Aorta (tissue), 5 donors: ENCODE data around the gene SNN. TPM values are rescaled to one million over a fixed set of nuclear protein-coding genes. Genes with fewer than 3 reads are reported as not detected.

Experiments
- ATAC-seq: fragments of 200-7000 bp; cut with Tn5 transposase; one replicate; pipeline ENCODE4 v1.9.1; 2022; ENCODE audit warnings: moderate library complexity; ENCODE audit not compliant: low FRiP score
- DNase-seq, 2 donors: peaks; one replicate each; pipeline ENCODE4 v3.0.0-alpha.2; 2020
- H3K27ac ChIP-seq, 2 donors: one replicate each; pipeline ENCODE4 v1.5.1; 2013; ENCODE audit warnings: low read length in 2 of 2, mild to moderate bottlenecking in 2 of 2, moderate library complexity in 2 of 2, control low read depth in 1 of 2, inconsistent platforms in 1 of 2, low read depth in 1 of 2
- H3K27me3 ChIP-seq, 2 donors: one replicate each; pipeline ENCODE4 v1.6.1; 2013; ENCODE audit warnings: control low read depth in 1 of 2, low read length in 1 of 2, mild to moderate bottlenecking in 1 of 2, moderate library complexity in 1 of 2; ENCODE audit not compliant: insufficient read depth in 2 of 2, control insufficient read depth in 1 of 2
- H3K36me3 ChIP-seq, 2 donors: one replicate each; pipeline ENCODE4 v1.6.1; 2013; ENCODE audit warnings: control low read depth in 1 of 2, low read length in 1 of 2, mild to moderate bottlenecking in 1 of 2; ENCODE audit not compliant: insufficient read depth in 2 of 2, control insufficient read depth in 1 of 2
- H3K4me1 ChIP-seq, 2 donors: one replicate each; pipeline ENCODE4 v1.6.1; 2013; ENCODE audit warnings: low read length in 2 of 2, control low read depth in 1 of 2, mild to moderate bottlenecking in 1 of 2, moderate library complexity in 1 of 2; ENCODE audit not compliant: insufficient read depth in 2 of 2, control insufficient read depth in 1 of 2
- H3K4me3 ChIP-seq, 2 donors: one replicate each; pipeline ENCODE4 v1.5.1; 2013; ENCODE audit warnings: low read length in 2 of 2, control low read depth in 1 of 2, mild to moderate bottlenecking in 1 of 2
- H3K9me3 ChIP-seq: one replicate; pipeline ENCODE4 v1.6.1; 2013; ENCODE audit warnings: mild to moderate bottlenecking, low read length; ENCODE audit not compliant: control insufficient read depth
- WGBS, 2 donors: extraction: QIAGEN DNeasy Blood & Tissue Kit; methylation state at CpG; one replicate each; pipeline ENCODE4 v1.1.7; 2013; 5-methylcytosine and 5-hydroxymethylcytosine counted together
- intact Hi-C, 2 donors: fragments of 100-400 bp; cut with DNase I; formaldehyde crosslinking; loops; one replicate each; pipeline versions ENCODE4 v1.14.2 to v1.15.0; 2022
- polyA plus RNA-seq, 2 donors: library from polyadenylated mRNA; stranded (reverse); fragments of 200-250 nt; gene quantifications; one replicate each; pipeline ENCODE4 v1.2.3, GENCODE V29; 2013
- total RNA-seq, 2 donors: library from RNA; stranded (reverse); fragmentation: NEBNext Ultra II Directional; extraction: Animal tissue kit (Norgen Biotek cat#: 25700); gene quantifications; one replicate each; pipeline ENCODE4 v1.2.1, GENCODE V29; 2021
- donor health status: healthy with polysubstance abuse.
- donor health status: Bipolar disorder and iron deficiency.
- donor health status: DM: no; HTN: no; CAD: no.
- donor health status: DM: no; HTN: no; CAD: no.
- donor health status: DM: yes; HTN: yes; CAD: no.

Gene SNN
- total and polyA plus RNA-seq, 4 donors, result 13.0 to 15.9 (median 15.3) TPM

GRCh38 chr16:11711662-11712061 lies 43.4 kb downstream of the SNN start:
- Histone ChIP-seq H3K4me1 (no peaks in the 10 kb centered on the region), H3K36me3 (peaks cover 0 to 5% of the 10 kb centered on the region in 2 donors), H3K4me3 (no peak overlapping the region), H3K9me3 (no peaks in the 10 kb centered on the region), H3K27ac (no peak overlapping the region), H3K27me3 (no peaks in the 10 kb centered on the region)
- DNase-seq (no peak), ATAC-seq (no peak)
- 80 to 82% methylated on average over 4 of the region's 4 CpGs for WGBS, 2 donors
- intact Hi-C loops, result loop anchor here (5.0 kb wide), 2 partner anchors 179 to 314 kb away; no protein-coding TSS in a partner anchor

GRCh38 chr16:11712122-11712521 lies 43.9 kb downstream of the SNN start:
- H3K27ac ChIP-seq, result no peak overlapping the region
- DNase-seq (no peak), ATAC-seq (no peak)
- intact Hi-C loops, result loop anchor here (5.0 kb wide), 2 partner anchors 180 to 315 kb away; no protein-coding TSS in a partner anchor
- H3K4me1 ChIP-seq, result no peaks in the 10 kb centered on the region
- WGBS, 2 donors, result 88 to 95% methylated on average over 3 of the region's 3 CpGs
- no peaks in the 10 kb centered on the region for H3K27me3 ChIP-seq
- H3K9me3 ChIP-seq, result no peaks in the 10 kb centered on the region
- H3K4me3 ChIP-seq, result no peak overlapping the region
- H3K36me3 ChIP-seq, result peaks cover 0 to 5% of the 10 kb centered on the region in 2 donors

GRCh38 chr16:11715246-11715947 lies 47.1 kb downstream of the SNN start:
- intact Hi-C loops, result loop anchor here in 1 of 2 donors (2.0 kb wide), 1 partner anchor 319 kb away; no protein-coding TSS in a partner anchor
- DNase-seq, result no peak
- H3K9me3 ChIP-seq, result no peaks in the 10 kb centered on the region
- no peak overlapping the region for H3K27ac ChIP-seq
- WGBS, 2 donors, result 84 to 85% methylated on average over 8 of the region's 8 CpGs
- H3K36me3 ChIP-seq, result peaks cover 0 to 5% of the 10 kb centered on the region in 2 donors
- no peaks in the 10 kb centered on the region for H3K4me1 ChIP-seq
- H3K27me3 ChIP-seq, result no peaks in the 10 kb centered on the region
- ATAC-seq, result no peak
- H3K4me3 ChIP-seq, result no peak overlapping the region

- H3K4me1 ChIP-seq, result no peaks in the 10 kb centered on the region
- no peaks in the 10 kb centered on the region for H3K9me3 ChIP-seq
- intact Hi-C loops, result no loop called here
- DNase-seq (no peak), ATAC-seq (no peak)
- H3K27ac ChIP-seq, result no peak overlapping the region
- H3K27me3 ChIP-seq, result no peaks in the 10 kb centered on the region
- peaks cover 0 to 2% of the 10 kb centered on the region in 2 donors for H3K36me3 ChIP-seq
- no peak overlapping the region for H3K4me3 ChIP-seq
These were observed 48.1 kb downstream of the SNN start for GRCh38 chr16:11716336-11716735.

- intact Hi-C loops, result no loop called here
- H3K4me1 ChIP-seq, result no peaks in the 10 kb centered on the region
These were observed 49.6 kb downstream of the SNN start for GRCh38 chr16:11717811-11718210.

GRCh38 chr16:11719171-11719570 lies 50.9 kb downstream of the SNN start:
- no peak for DNase-seq
- intact Hi-C loops, result no loop called here
- H3K9me3 ChIP-seq, result no peaks in the 10 kb centered on the region
- no peak for ATAC-seq
- no peak overlapping the region for H3K4me3 ChIP-seq
- no peaks in the 10 kb centered on the region for H3K4me1 ChIP-seq
- H3K27ac ChIP-seq, result no peak overlapping the region
- H3K27me3 ChIP-seq, result no peaks in the 10 kb centered on the region
- H3K36me3 ChIP-seq, result peaks cover 0 to 2% of the 10 kb centered on the region in 2 donors

More at GRCh38 chr16:11717811-11718210, 49.6 kb downstream of the SNN start:
- DNase-seq, result no peak
- no peaks in the 10 kb centered on the region for H3K27me3 ChIP-seq
- no peak for ATAC-seq
- H3K36me3 ChIP-seq, result peaks cover 0 to 2% of the 10 kb centered on the region in 2 donors
- H3K9me3 ChIP-seq, result no peaks in the 10 kb centered on the region
- no peak overlapping the region for H3K4me3 ChIP-seq
- no peak overlapping the region for H3K27ac ChIP-seq
- 57 to 75% methylated on average over 5 of the region's 5 CpGs for WGBS, 2 donors

GRCh38 chr16:11719762-11720161 lies 51.5 kb downstream of the SNN start:
- ATAC-seq (no peak), DNase-seq (no peak)
- H3K27me3 ChIP-seq, result no peaks in the 10 kb centered on the region
- no peaks in the 10 kb centered on the region for H3K9me3 ChIP-seq
- H3K27ac ChIP-seq, result no peak overlapping the region
- 98 to 99% methylated on average over 4 of the region's 4 CpGs for WGBS, 2 donors
- intact Hi-C loops, result no loop called here
- H3K4me3 ChIP-seq, result no peak overlapping the region
- peaks cover 0 to 2% of the 10 kb centered on the region in 2 donors for H3K36me3 ChIP-seq
- H3K4me1 ChIP-seq, result no peaks in the 10 kb centered on the region

- WGBS, 2 donors, result 74 to 81% methylated on average over 4 of the region's 4 CpGs
- intact Hi-C loops, result no loop called here
- DNase-seq, result no peak
- H3K4me1 ChIP-seq, result no peaks in the 10 kb centered on the region
- peaks cover 0 to 2% of the 10 kb centered on the region in 2 donors for H3K36me3 ChIP-seq
- no peak overlapping the region for H3K4me3 ChIP-seq
- ATAC-seq, result no peak
- no peak overlapping the region for H3K27ac ChIP-seq
- no peaks in the 10 kb centered on the region for H3K27me3 ChIP-seq
- H3K9me3 ChIP-seq, result no peaks in the 10 kb centered on the region
These were observed 53.7 kb downstream of the SNN start for GRCh38 chr16:11721781-11722467.

- H3K27ac ChIP-seq, result no peak overlapping the region
- WGBS, 2 donors, result 81 to 83% methylated on average over 3 of the region's 3 CpGs
- no peaks in the 10 kb centered on the region for H3K27me3 ChIP-seq
- no peaks in the 10 kb centered on the region for H3K9me3 ChIP-seq
- no peaks in the 10 kb centered on the region for H3K4me1 ChIP-seq
- H3K36me3 ChIP-seq, result peaks cover 0 to 2% of the 10 kb centered on the region in 2 donors
- DNase-seq, result no peak
- H3K4me3 ChIP-seq, result no peak overlapping the region
- intact Hi-C loops, result no loop called here
- no peak for ATAC-seq
These were observed 54.2 kb downstream of the SNN start for GRCh38 chr16:11722468-11722808.
